ENCODE data around the gene RELN.
"Not testable (repeated sequence)": the region's sequence is repeated elsewhere in the genome, so short reads cannot be mapped to it uniquely, and the experiment has no call there.

The RELN gene

DNA sequence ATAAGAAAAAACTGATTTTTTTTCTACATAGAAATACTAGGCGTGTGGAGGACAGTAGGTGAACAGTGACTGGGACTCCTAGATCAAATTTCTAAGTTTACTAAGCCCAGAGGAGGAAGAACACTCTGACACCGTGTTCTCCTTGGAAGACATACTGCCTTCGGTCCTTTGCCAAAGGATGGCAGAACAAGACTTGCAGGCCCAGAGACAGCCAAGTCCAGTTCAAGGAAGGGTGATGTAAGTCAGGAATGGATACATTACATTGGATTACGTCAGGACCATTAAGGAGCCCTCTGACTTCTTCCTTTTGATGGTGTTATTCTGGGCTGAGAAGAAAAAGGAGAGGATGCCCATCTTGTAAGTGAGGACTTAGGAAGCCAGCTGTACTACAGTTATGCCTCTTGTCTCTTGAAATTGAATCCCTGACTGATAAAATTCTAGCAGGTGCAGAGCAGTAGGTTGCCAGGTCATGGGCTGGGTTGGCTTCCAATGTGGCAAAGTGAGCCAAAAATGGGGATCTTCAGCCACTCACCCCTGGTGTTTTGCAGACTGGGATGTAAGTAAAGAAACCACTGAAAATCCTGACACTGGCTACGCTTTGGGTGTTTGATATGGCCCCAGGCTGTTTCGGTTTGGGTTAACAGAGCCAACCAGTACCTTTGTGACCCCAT is 45.1 kb downstream of the RELN start:
- DNase-seq (ENCODE audit: low spot score) = no peak

DNA sequence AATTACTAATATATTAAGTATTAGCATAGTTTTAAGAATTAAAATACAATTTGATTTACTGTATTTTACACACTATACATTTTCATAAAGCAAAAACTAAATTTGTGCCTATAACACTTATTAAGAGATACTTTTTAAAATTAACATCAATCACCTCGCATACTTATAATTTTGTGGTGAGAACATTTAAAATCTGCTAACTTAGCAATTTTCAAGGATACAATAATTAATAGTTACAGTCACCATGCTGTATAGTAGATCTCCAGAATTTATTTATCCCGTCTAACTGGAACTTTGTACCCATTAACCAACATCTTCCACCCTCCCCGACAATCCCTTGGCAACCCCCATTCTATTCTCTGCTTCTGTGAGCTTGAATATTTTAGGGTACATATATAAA is 47.5 kb downstream of the RELN start:
- DNase-seq (ENCODE audit: low spot score) = no peak

DNA sequence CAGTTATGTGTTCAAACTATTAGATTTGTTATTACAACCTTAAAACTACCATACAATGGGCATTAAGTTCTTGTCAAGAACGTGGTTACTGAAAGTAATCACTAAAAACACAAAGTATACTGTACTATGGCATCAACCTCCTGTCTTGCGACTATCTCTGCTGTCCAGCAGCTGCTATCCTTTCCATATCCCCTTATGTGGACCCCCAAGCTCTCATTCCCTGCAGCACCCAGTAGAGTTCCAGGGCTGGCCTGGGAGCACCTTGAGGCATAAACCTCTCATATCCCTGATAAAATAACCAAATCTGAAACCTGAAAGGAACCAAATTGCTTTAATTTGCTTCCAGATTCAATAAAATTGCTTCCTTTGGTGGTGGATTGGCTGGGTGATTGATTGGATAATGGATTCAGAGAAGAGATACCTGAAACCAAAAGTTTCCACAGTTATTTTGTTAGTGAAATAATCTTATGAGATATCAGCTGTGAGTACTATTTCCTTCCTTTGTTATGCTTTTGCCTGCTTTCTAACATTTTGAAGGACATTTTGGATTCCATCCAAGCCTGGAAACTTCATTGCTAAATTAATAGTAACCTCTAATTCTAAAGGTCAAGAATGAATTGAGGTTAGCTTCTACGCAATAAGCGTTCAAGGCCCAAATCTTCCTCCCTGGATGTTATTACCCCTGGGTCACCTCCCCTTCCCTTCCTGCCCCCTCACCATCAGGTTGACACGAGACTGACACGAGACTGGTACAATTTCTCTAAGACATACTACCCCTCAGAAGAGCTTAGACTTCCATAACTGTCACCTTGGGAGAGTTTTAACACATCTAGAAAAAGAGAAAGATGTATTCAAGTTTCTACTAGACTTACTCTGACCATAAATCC is 48.8 kb downstream of the RELN start:
- no peak for DNase-seq (ENCODE audit: low spot score)

DNA sequence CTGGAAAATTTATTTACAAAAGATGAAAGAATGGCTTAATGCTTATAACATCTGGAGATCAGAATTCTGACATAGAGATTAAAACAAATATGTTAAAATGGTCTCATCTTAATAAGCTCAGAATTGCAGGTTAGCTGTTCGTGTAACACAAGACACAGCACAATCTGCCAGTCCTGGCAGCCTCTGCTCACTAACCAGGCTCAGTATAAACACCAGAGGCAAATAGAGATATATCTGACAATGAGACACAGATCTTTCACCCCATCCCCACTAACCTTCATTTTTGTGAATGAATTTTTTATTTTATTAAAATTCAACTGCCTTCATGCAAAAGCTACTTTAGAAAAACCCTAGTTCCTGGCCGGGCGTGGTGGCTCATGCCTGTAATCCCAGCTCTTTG is 51.8 kb downstream of the RELN start:
- no peak for DNase-seq (ENCODE audit: low spot score)

DNA sequence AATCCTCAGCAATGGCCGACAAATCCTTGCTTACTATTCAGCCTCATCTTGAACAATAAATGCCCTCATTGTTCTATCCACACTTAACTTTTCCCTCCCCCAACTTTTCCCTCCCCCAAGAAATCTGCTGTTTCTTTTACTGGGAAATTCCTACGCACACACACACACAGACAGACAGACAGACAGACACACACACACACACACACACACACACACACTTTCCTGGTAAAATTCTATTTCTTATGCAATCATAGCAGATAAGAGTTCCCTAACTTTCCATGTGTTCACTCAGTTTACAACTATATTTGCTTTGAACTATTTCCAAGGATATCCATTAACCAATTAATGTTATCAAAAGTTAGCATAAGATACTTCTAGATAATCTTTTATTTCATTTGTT is 52.9 kb downstream of the RELN start:
- DNase-seq (ENCODE audit: low spot score) = no peak

DNA sequence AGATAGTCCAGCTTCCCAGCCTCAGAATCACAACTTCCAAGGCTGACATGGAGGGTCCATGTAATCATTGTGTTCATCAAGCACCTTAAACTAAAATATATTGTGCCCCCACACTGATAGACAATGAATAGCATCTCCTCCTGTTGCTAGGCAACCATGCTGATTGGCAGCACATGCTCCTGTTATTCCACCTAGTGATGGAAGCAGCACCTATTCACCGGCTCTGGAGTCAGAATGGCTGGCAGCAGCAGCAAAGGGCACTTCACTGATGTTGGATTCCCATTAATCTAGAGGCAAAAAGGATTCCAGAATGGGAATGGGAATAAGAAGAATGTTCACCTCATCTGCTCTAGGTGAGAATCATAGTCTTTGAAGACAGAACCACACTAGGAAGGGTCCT is 55.0 kb downstream of the RELN start:
- no peak for DNase-seq (ENCODE audit: low spot score)

DNA sequence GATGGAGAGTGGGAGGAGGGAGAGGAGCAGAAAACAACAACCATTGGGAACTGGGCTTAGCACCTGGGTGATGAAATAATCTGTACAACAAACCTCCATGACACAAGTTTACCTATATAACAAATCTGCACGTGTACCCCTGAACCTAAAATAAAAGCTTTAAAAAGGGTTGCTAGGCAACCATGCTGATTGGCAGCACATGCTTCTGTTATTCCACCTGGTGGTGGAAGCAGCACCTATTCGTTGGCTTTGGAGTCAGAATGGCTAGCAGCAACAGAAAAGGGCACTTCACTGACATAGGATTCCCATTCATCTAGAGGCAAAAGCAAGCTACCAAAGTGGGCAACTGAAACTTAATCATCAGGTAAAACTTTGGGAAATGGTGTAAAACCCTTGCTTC is 57.1 kb downstream of the RELN start:
- DNase-seq (ENCODE audit: low spot score) = no peak

DNA sequence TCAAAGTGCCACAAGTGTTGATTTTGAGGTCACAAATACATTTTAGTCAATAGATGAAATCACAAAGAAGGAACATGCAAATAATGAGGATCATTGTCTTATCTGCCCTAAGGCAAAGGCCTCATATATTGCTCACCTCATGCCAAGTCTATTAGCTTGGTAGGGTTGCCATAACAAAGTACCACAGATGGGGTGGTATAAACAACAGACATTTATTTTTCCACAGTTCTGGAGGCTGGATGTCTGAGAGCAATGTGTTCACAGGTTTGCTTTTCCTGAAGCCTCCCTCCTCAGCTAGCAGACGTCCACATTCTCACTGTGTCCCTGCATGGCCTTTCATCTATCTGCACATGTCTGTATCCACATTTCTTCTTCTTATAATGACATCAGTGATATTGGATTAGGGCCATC is 59.6 kb downstream of the RELN start:
- DNase-seq (ENCODE audit: low spot score) = no peak

DNA sequence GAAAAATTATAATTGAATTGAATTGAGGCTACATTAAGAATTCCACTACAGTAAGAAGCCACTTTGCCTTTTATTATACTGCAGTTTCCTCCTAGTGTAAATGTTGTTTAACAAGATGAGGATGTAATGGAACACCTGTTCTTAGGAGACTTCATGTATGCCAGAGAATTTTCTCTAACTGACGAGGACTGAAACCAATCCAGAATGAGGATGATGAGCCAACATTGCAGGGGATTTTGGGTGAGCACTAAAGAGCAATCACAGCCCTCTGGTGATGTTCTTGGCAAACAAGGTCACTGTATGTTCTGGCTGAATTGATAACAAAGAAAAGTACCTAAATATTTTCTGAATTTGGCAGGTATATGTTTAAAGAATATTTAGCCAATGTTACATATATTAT is 60.9 kb downstream of the RELN start:
- no peak for DNase-seq (ENCODE audit: low spot score)

DNA sequence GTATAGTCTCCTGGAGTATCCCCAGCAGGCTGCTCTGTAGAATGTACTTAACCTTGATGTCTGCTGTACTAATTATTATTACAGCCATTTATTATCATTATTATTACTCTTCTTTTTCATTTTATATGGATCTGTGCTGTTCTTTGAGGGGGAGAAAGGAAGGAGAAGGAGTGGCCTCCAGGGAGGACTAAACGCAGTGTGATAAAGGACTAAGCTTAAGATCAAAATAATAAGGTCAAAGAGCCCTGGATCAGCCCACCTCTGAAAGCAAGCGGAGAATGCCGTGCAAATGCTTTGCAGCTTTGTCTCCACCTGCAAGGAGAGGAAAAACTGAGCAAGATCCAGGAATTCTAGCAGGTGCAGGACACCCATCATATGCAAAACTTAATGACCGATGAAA is 65.3 kb downstream of the RELN start:
- no peak for DNase-seq (ENCODE audit: low spot score)

DNA sequence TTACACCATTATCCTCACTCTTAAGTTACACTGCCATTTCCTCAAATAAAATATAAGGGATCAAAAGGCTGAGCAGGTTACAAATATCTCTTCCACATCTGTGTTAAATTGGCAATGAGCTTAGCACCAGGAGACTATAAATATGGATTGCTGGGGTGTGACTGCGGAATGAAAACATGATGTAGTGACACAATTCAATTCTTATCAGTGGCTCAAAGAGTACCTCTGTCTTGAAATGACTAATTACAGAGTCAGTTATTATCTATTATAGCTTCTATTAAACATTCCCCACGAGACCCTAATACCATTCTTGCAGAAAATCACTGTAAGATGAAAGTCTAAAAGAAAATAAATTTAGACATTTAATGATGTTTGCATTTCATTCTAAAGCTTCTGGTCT is 67.1 kb downstream of the RELN start:
- DNase-seq (ENCODE audit: low spot score) = no peak

DNA sequence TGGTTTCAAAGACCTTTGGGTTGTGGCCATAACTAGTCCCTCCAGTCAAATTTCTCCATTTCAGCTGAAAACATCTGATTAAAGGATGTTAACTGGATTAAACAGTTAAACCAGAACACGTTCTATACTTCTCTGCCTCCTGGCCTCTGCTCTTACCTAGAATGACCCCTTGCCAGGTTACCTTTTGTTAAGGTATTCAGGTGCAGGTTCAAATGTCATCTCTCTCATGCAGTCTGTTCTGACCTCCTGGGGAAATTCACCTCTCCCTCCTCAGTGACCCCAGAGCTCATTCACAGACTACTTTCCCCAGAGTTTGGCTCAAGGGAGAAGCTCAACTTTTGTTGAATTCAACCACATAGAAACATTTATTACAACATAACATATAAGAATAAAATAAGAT is 67.8 kb downstream of the RELN start:
- no peak for DNase-seq (ENCODE audit: low spot score)

DNA sequence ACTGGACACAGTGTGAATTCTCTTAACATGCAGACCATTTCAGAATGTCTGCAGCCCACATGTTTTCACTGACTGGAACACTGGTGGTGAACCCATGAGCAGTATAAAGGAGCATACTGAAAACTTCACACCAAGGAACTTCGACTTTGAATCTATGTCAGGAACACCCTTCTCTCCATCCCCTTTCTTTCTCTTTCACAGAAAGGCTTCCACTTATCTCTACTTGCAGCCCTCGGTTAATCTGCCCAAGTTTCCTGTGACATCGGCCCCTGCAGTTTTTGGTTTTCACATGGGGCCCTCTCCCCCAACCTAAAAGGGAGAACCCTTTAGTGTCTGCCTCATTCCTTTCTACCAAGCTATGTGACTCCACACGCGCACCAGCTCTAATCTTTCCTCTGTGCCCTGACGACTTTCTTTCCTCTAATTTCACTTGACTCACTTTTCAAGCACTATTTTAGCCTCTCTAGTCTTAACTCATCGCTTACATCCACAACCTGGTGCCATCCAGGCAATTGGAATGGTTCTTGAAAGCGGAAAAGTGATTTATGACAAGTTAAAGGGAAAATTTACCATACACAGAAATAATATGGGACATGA is 70.1 kb downstream of the RELN start:
- DNase-seq (ENCODE audit: low spot score) = no peak

DNA sequence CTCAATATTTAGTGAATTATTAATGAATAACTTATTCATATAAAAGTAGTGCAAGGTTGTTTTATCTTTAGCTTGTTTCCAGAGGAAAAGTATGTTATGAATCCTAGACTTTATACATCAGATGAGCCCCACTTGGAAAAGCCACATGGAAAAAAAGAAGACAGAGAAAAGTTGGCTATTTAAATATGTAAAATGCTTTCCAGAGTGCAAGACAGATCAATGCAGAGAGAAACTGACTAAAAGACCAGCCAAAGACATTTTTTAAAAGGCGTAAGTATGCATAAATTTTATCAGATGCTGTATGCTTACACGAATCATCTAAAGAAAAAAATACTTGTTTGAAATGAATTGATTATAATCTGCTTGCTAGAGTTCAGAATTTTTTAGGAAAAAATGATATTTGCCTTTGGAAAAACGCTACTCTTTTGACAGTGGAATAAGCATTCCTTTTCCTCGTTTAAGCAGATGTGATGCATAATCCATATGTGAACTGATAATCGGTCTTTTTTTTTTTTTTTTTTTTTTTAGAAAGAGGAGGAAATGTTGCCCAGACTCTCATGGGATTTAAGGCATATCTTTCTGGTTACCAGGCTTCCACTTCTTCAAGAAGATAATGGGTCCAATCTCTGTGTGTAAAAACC is 70.7 kb downstream of the RELN start:
- DNase-seq (ENCODE audit: low spot score) = no peak

DNA sequence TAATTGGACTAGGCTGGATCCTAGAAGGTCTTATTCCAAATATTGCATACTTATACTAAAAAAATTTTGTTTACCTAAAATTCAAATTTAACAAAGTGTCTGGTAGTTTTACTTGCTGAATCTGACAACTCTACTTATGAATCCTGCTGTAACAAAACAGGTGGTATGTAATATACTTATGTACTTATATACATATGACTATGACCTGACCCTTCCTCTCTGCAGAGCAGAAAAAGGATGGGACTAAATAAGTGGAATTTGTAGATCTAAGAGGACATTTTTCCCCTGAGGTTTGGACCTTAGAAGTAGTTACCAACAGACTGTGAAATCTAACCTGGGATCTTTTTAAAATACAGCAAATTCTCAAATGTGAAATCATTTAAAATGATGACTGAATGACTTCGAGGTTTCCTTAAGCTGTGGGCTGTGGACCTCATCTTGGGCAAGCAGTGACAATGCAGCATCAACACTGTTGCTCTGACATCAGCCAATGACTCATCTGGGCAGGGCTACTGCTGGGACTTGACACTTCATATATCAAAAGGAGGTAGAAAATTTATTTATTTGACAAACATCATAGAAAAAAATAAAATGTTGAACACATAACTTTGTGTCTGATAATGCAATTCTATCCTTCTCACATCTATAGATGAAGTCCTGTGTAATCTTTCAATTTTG is 73.6 kb downstream of the RELN start:
- DNase-seq (ENCODE audit: low spot score) = no peak

DNA sequence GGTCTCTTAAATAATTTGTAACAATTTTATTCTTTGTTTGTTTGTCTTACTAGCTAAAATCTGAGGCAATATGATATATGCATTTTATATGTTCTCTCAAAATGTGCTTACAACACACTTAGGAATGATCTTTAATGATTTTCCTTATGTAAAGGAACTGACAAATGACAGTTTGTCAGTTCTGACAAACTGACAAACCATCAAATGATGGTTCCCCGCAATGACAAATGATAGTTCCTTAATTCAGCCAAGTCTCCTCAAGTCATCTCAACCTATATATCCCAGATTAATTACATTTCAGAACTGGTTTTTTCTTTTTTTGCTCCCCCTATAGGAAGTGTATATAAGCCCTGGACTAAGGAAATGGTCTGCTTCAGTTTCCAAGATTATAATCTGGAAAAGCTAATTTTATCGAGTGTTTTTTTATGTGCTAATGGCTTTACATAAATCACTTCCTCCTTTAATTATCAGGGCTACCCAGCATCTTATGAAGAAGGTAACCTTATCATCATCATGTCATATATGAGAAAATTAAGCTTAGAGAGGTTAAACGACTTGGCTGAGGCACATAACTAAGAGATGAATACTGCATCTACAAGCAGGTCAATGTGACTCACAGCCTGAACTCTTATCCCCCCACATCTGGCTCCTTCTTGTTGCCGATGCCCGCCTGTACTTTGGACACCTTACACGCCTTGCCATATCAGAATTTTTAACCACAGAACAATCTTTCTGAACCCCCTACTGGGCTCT is 75.1 kb downstream of the RELN start:
- DNase-seq (ENCODE audit: low spot score) = no peak

DNA sequence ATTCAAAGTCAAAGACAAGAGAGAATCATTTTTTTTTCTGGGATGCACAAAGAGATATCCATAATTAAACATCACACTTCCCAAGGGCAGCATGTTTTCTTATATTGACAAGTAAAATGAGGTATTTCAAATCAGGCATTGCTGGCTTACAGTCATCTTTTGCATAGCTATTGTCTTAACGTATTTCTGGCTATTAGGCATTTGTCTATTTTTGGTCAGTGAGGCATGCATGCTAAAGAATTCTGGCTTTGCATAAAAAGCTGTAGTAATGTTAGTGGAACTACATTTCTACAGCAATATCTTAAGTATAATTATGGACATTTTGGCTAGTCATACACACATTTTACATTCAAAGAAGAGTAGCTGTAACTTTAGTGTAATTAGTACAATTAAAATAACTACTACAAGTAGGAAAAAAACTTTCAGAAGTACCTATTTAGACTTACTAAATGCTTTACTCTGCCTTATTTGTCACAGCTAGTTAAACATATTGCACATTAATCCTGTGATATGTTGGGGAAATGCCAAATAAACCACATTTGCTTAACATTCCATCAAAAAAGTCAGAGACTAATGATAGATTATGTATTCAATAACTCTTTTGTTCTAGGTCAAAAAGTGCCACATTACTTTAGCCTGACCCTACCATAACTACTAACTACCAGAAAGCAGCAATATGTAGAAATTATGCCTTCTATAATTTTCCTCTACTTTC is 76.4 kb downstream of the RELN start:
- no peak for DNase-seq (ENCODE audit: low spot score)

DNA sequence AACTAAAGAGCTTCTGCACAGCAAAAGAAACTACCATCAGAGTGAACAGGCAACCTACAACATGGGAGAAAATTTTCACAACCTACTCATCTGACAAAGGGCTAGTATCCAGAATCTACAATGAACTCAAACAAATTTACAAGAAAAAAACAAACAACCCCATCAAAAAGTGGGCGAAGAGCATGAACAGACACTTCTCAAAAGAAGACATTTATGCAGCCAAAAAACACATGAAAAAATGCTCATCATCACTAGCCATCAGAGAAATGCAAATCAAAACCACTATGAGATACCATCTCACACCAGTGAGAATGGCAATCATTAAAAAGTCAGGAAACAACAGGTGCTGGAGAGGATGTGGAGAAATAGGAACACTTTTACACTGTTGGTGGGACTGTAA is 78.4 kb downstream of the RELN start:
- not testable (repeated sequence) for DNase-seq (ENCODE audit: low spot score)

DNA sequence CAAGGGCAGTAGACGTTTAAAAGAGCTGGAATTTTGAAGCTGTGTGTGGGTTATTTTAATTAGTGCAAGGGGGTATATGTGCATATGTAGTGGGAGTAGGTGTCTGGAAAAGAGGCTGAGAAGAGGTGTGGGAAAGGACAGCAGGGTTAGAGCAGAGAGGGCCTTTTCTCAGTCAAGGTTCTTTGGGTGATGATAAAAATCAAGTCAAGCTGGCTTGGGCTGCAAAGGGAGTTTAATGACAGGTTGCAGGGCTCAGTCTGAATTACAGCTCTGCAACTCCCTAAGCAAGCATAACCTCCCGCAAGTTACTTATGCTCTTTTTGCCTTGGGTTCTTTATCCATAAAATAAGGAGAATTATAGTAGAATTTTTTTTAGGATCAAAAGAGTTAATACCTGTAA is 83.5 kb downstream of the RELN start:
- no peak for DNase-seq (ENCODE audit: low spot score)

DNA sequence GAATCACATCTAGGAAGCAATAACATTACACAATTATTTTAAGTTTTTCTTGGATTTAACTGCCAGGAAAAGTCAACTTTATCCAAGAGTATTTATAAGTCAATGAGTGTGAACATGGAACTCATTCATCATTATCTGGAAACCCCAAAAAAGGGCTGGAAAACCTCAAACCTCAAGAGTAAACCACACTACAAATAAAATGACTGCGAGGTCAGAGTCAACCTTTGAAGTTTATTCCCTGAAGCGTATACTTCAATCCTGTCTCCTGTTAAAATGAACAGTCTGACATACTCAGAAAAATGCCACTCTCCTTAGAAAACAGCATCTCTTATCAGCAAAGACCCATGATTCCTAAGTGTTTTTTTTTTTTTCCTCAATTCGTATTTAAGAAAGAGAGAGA is 86.5 kb downstream of the RELN start:
- no peak for DNase-seq (ENCODE audit: low spot score)

DNA sequence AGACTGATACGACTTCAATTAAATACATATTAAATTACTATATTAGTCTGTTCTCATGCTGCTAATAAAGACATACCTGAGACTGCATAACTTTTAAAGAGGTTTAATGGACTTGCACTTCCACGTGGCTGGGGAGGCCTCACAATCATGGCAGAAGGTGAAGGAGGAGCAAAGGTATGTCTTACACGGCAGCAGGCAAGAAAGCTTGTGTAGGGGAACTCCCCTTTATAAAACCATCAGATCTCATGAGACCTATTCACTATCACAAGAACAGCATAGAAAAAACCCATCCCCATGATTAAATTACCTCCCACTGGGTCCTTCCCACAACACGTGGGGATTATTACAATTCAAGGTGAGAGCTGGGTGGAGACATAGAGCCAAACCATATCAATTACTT is 92.6 kb downstream of the RELN start:
- DNase-seq (ENCODE audit: low spot score) = not testable (repeated sequence)

Measured in pons (tissue), 1 donor.